Caco-2 (cell line): ENCODE results near the gene ITPR3. TPM values are rescaled to one million over a fixed set of nuclear protein-coding genes. Genes with fewer than 3 reads are reported as not detected.

Experiments
- BruUV-seq: library from RNA; stranded (reverse); fragments of 400-500 nt; replicated peaks from 2 replicates; lab custom pipeline; 2021; lab: Mats Ljungman, UMichigan
- CTCF ChIA-PET: fragments of 300-600 bp; sonication (Branson Sonifier 250); formaldehyde crosslinking; loops from one replicate; lab custom pipeline; 2022; ENCODE audit warnings: antibody characterized with exemption; lab: Charles Lee
- POLR2A ChIA-PET: fragments of 300-600 bp; sonication (Branson Sonifier 250); formaldehyde crosslinking; loops from one replicate; lab custom pipeline; 2022; ENCODE audit warnings: antibody characterized with exemption; lab: Charles Lee
- DNase-seq, 2 experiments: peaks; one replicate each; pipeline versions ENCODE4 v3.0.0 to v3.0.0-alpha.2; 2020 to 2022
- H3K27me3 ChIP-seq: replicated peaks from 2 replicates; pipeline ENCODE4 v1.6.0; 2011; ENCODE audit warnings: low read length; ENCODE audit not compliant: control insufficient read depth, insufficient read depth
- H3K36me3 ChIP-seq: 2 replicates; pipeline ENCODE4 v1.5.1; 2011; ENCODE audit warnings: low read length; ENCODE audit not compliant: control insufficient read depth, insufficient read depth
- H3K4me1 ChIP-seq: fragments of 250-450 bp; sonication (Bioruptor Pico); 2 replicates; pipeline ENCODE4 v1.5.1; 2020; ENCODE audit warnings: mild to moderate bottlenecking
- H3K4me3 ChIP-seq: 2 replicates; pipeline ENCODE4 v1.5.1; 2011; ENCODE audit warnings: low read depth, mild to moderate bottlenecking, control low read depth, low read length
- H3K9me3 ChIP-seq: fragments of 250-450 bp; sonication (Bioruptor Pico); 2 replicates; pipeline ENCODE4 v1.5.1; 2020; ENCODE audit warnings: mild to moderate bottlenecking, moderate library complexity
- H3K27ac Mint-ChIP-seq: one replicate; pipeline ENCODE4 v1.8.0; 2022; ENCODE audit warnings: mixed read lengths; ENCODE audit not compliant: unreplicated experiment
- H3K27me3 Mint-ChIP-seq: one replicate; pipeline ENCODE4 v1.8.0; 2022; ENCODE audit warnings: mixed read lengths; ENCODE audit not compliant: insufficient read depth, unreplicated experiment
- H3K36me3 Mint-ChIP-seq: one replicate; pipeline ENCODE4 v1.8.0; 2022; ENCODE audit warnings: mild to moderate bottlenecking, mixed read lengths; ENCODE audit not compliant: insufficient read depth, unreplicated experiment
- H3K4me1 Mint-ChIP-seq: one replicate; pipeline ENCODE4 v1.8.0; 2022; ENCODE audit warnings: low read depth, mixed read lengths; ENCODE audit not compliant: unreplicated experiment
- H3K4me3 Mint-ChIP-seq: one replicate; pipeline ENCODE4 v1.8.0; 2022; ENCODE audit warnings: mild to moderate bottlenecking, moderate library complexity, mixed read lengths; ENCODE audit not compliant: unreplicated experiment
- H3K9me3 Mint-ChIP-seq: one replicate; pipeline ENCODE4 v1.8.0; 2022; ENCODE audit warnings: mixed read lengths; ENCODE audit not compliant: unreplicated experiment
- intact Hi-C: fragments of 100-400 bp; cut with micrococcal nuclease; formaldehyde crosslinking; loops from one replicate; pipeline ENCODE4 v1.10.0; 2022; ENCODE audit not compliant: unreplicated experiment
- total RNA-seq: library from RNA; stranded (reverse); gene quantifications from 2 replicates; pipeline ENCODE4 v1.2.3, GENCODE V29; 2022
- TF ChIP-seq, protein P1 (sequence below), 2 experiments: fragments of 200-600 bp in 1 of 2; IDR thresholded peaks; 1 replicate in 1 of 2; 2 replicates in 1 of 2; pipeline versions ENCODE4 v1.5.1 to v1.8.0; 2011 to 2022; ENCODE audit warnings: antibody characterized with exemption in 1 of 2, control low read depth in 1 of 2, inconsistent platforms in 1 of 2, low read depth in 1 of 2, low read length in 1 of 2, mild to moderate bottlenecking in 1 of 2, moderate library complexity in 1 of 2; ENCODE audit not compliant: insufficient read depth in 1 of 2, severe bottlenecking in 1 of 2, unreplicated experiment in 1 of 2

ITPR3 gene
- total RNA-seq, 1 experiment from 2014 or later: 42.1 TPM

- Mint-ChIP-seq H3K4me3 (no peak overlapping the region), H3K4me1 (peaks cover 19% of the 10 kb centered on the region), H3K27ac (peak overlapping the region; percentile 94), H3K9me3 (no peaks in the 10 kb centered on the region), H3K27me3 (no peaks in the 10 kb centered on the region), H3K36me3 (no peaks in the 10 kb centered on the region)
- Histone ChIP-seq H3K4me3 (no peak overlapping the region), H3K36me3 (no peaks in the 10 kb centered on the region; the same call in 1 of the 2 replicates), H3K4me1 (peaks cover 24% of the 10 kb centered on the region), H3K9me3 (no peaks in the 10 kb centered on the region), H3K27me3 (no peaks in the 10 kb centered on the region)
- TF ChIP-seq, protein P1, sequence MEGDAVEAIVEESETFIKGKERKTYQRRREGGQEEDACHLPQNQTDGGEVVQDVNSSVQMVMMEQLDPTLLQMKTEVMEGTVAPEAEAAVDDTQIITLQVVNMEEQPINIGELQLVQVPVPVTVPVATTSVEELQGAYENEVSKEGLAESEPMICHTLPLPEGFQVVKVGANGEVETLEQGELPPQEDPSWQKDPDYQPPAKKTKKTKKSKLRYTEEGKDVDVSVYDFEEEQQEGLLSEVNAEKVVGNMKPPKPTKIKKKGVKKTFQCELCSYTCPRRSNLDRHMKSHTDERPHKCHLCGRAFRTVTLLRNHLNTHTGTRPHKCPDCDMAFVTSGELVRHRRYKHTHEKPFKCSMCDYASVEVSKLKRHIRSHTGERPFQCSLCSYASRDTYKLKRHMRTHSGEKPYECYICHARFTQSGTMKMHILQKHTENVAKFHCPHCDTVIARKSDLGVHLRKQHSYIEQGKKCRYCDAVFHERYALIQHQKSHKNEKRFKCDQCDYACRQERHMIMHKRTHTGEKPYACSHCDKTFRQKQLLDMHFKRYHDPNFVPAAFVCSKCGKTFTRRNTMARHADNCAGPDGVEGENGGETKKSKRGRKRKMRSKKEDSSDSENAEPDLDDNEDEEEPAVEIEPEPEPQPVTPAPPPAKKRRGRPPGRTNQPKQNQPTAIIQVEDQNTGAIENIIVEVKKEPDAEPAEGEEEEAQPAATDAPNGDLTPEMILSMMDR (IDR thresholded peaks at IDR 0.05; ENCODE audit: insufficient read depth in 1 of 2, low read depth in 1 of 2, low read length in 1 of 2, severe bottlenecking in 1 of 2, unreplicated experiment in 1 of 2): no peak
- no TSS peak for BruUV-seq
- DNase-seq: no peak
- CTCF ChIA-PET: no interaction called here
- POLR2A ChIA-PET: no interaction called here
- intact Hi-C loops: loop anchor here (2.0 kb wide), 1 partner anchor 31 kb away; no protein-coding TSS in a partner anchor
Observed at GRCh38 chr6:33591424-33592032, 29.6 kb upstream of the ITPR3 start.

- no peaks in the 10 kb centered on the region for H3K36me3 Mint-ChIP-seq
- Histone ChIP-seq H3K4me3 (no peak overlapping the region), H3K36me3 (no peaks in the 10 kb centered on the region; the same call in 1 of the 2 replicates), H3K27me3 (no peaks in the 10 kb centered on the region), H3K4me1 (peaks cover 24% of the 10 kb centered on the region), H3K9me3 (no peaks in the 10 kb centered on the region)
- no peaks in the 10 kb centered on the region for H3K27me3 Mint-ChIP-seq
- TF ChIP-seq, protein P1 (IDR thresholded peaks at IDR 0.05; ENCODE audit: insufficient read depth in 1 of 2, low read depth in 1 of 2, low read length in 1 of 2, severe bottlenecking in 1 of 2, unreplicated experiment in 1 of 2): no peak
- no peak overlapping the region for H3K4me3 Mint-ChIP-seq
- H3K27ac Mint-ChIP-seq: no peak overlapping the region
- DNase-seq: no peak
- H3K4me1 Mint-ChIP-seq: peaks cover 19% of the 10 kb centered on the region
- BruUV-seq: no TSS peak
- intact Hi-C loops: no loop called here
- no peaks in the 10 kb centered on the region for H3K9me3 Mint-ChIP-seq
- CTCF ChIA-PET: no interaction called here
- POLR2A ChIA-PET: no interaction called here
Observed at GRCh38 chr6:33592280-33592594, 28.9 kb upstream of the ITPR3 start.

- no TSS peak for BruUV-seq
- H3K4me1 Mint-ChIP-seq: peaks cover 19% of the 10 kb centered on the region
- no peak for DNase-seq
- ChIA-PET POLR2A (no interaction called here), CTCF (no interaction called here)
- TF ChIP-seq, protein P1 (IDR thresholded peaks at IDR 0.05; ENCODE audit: insufficient read depth in 1 of 2, low read depth in 1 of 2, low read length in 1 of 2, severe bottlenecking in 1 of 2, unreplicated experiment in 1 of 2): no peak
- Histone ChIP-seq H3K36me3 (no peaks in the 10 kb centered on the region; the same call in 1 of the 2 replicates), H3K9me3 (no peaks in the 10 kb centered on the region), H3K4me3 (no peak overlapping the region), H3K4me1 (peaks cover 24% of the 10 kb centered on the region), H3K27me3 (no peaks in the 10 kb centered on the region)
- H3K4me3 Mint-ChIP-seq: no peak overlapping the region
- H3K36me3 Mint-ChIP-seq: no peaks in the 10 kb centered on the region
- intact Hi-C loops: no loop called here
- H3K27me3 Mint-ChIP-seq: no peaks in the 10 kb centered on the region
- no peaks in the 10 kb centered on the region for H3K9me3 Mint-ChIP-seq
- H3K27ac Mint-ChIP-seq: no peak overlapping the region
Observed at GRCh38 chr6:33592595-33593413, 28.3 kb upstream of the ITPR3 start.
